ENCODE data around the gene CST7. TPM values are rescaled to one million over a fixed set of nuclear protein-coding genes. Genes with fewer than 3 reads are reported as not detected.

The CST7 gene
- total and polyA plus RNA-seq, 2 donors (not counting 3 experiments of a cell fraction or from before 2014, with no cell fraction given), result not detected

DNA sequence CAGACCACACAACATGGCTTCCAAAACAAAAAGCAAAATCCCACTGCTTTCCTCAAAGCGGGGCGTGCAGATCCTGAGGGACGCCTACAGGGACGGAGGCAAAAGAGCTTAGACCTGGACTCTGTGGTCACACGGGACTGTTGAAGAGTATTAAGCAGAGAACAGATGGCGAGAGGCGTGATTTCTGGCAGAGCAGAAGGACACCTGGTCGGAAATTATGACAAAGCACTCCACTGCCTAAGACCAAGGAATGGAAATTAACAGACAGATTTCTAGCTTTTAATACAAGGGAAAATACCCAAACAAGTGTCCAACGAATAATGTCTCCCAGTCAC is 15.4 kb downstream of the CST7 start:
- Histone ChIP-seq H3K27me3 (ENCODE audit: control insufficient read depth in 2 of 2, insufficient read depth in 2 of 2, low read length in 2 of 2) (no peaks in the 10 kb centered on the region), H3K4me2 (ENCODE audit: insufficient read depth, low read length) (no peak overlapping the region), H2AFZ (ENCODE audit: low read depth, low read length) (no peak overlapping the region), H4K20me1 (replicated peaks; ENCODE audit: control insufficient read depth, extremely low read depth, insufficient read depth, low read length) (no peaks in the 10 kb centered on the region), H3K36me3 (ENCODE audit: control insufficient read depth in 2 of 2, extremely low read depth in 1 of 2, insufficient read depth in 2 of 2, low read length in 2 of 2) (peaks cover 4 to 17% of the 10 kb centered on the region in 2 experiments), H3K9ac (replicated peaks; ENCODE audit: extremely low read depth, insufficient read depth, low read length) (no peak overlapping the region), H3K9me3 (replicated peaks; ENCODE audit: control insufficient read depth, insufficient read depth, low read length) (no peaks in the 10 kb centered on the region), H3K9me1 (replicated peaks; ENCODE audit: control insufficient read depth, extremely low read depth, insufficient read depth, low read length) (no peaks in the 10 kb centered on the region), H3K27ac (ENCODE audit: insufficient read depth, low read depth, low read length) (no peak overlapping the region), H3K79me2 (ENCODE audit: control insufficient read depth, insufficient read depth, low read length) (no peaks in the 10 kb centered on the region), H3K4me1 (ENCODE audit: control insufficient read depth, extremely low read depth, insufficient read depth, low read length) (no peaks in the 10 kb centered on the region), H3K4me3 (replicated peaks in 1 of 3; ENCODE audit: insufficient read depth in 1 of 3, low read depth in 1 of 3, low read length in 3 of 3) (no peak overlapping the region)
- TF ChIP-seq POLR2A (IDR thresholded peaks at IDR 0.05; ENCODE audit: low read depth, low read length), result no peak
- TF ChIP-seq MYC (IDR thresholded peaks at IDR 0.05; ENCODE audit: low read depth, low read length), result no peak
- no peak for TF ChIP-seq POLR2AphosphoS5 (IDR thresholded peaks at IDR 0.05; ENCODE audit: insufficient read depth, low read depth, low read length)
- TF ChIP-seq, protein P1, sequence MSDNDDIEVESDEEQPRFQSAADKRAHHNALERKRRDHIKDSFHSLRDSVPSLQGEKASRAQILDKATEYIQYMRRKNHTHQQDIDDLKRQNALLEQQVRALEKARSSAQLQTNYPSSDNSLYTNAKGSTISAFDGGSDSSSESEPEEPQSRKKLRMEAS (IDR thresholded peaks at IDR 0.05; ENCODE audit: insufficient read depth, insufficient read length), result no peak
- no peak for TF ChIP-seq CTCF (IDR thresholded peaks at IDR 0.05; ENCODE audit: extremely low read depth in 1 of 2, insufficient read depth in 1 of 2, low read depth in 1 of 2, low read length in 2 of 2)
- TF ChIP-seq GATA2 (IDR thresholded peaks at IDR 0.05; ENCODE audit: insufficient read depth, insufficient read length, low read depth, low read length), result no peak
- TF ChIP-seq JUN (IDR thresholded peaks at IDR 0.05; ENCODE audit: borderline replicate concordance, insufficient read depth, insufficient read length, low read depth), result no peak
- no peak for TF ChIP-seq EZH2 (IDR thresholded peaks at IDR 0.05; ENCODE audit: borderline replicate concordance, low read depth, low read length, severe bottlenecking)
- TF ChIP-seq FOS (IDR thresholded peaks at IDR 0.05; ENCODE audit: borderline replicate concordance, insufficient read depth, low read length), result no peak
- intact Hi-C loops (cut with micrococcal nuclease), result no loop called here
- FAIRE-seq, result no peak
- BruUV-seq (replicated peaks), result no TSS peak
- no peak for DNase-seq (ENCODE audit: low read depth, low spot score)
- POLR2A ChIA-PET, result no interaction called here
- dilution Hi-C loops (cut with MboI; ENCODE audit: extremely low pct_ligation_motif_present, low sequenced_read_pairs), result no loop called here
- CTCF ChIA-PET, result no interaction called here

Data from endothelial cell of umbilical vein (primary cell).